HepG2 (cell line): ENCODE results near the gene NME7. TPM values are rescaled to one million over a fixed set of nuclear protein-coding genes. Genes with fewer than 3 reads are reported as not detected.

Experiments
- BCL6 ChIP-seq: IDR thresholded peaks from 2 replicates; pipeline ENCODE4 v1.6.1; 2016; ENCODE audit warnings: missing genetic modification reagents, missing compliant biosample characterization
- HNF4A ChIP-seq: sonication (generic); formaldehyde crosslinking; IDR thresholded peaks from 2 replicates; pipeline ENCODE4 v1.4.0; 2020; ENCODE audit warnings: missing genetic modification reagents
- HOXA7 ChIP-seq: sonication (generic); formaldehyde crosslinking; IDR thresholded peaks from 2 replicates; pipeline ENCODE4 v1.8.1; 2022; ENCODE audit warnings: mild to moderate bottlenecking, missing genetic modification reagents, moderate library complexity
- ISL2 ChIP-seq: sonication (generic); formaldehyde crosslinking; IDR thresholded peaks from 2 replicates; pipeline ENCODE4 v1.5.0; 2020; ENCODE audit warnings: missing genetic modification reagents
- KMT2B ChIP-seq: IDR thresholded peaks from 2 replicates; pipeline ENCODE4 v1.6.1; 2016; ENCODE audit warnings: missing genetic modification reagents, missing compliant biosample characterization
- POLR2A ChIP-seq, 2 experiments: IDR thresholded peaks; 2 replicates each; pipeline ENCODE4 v1.6.1; 2011; ENCODE audit warnings: low read depth in 2 of 2, low read length in 2 of 2, mild to moderate bottlenecking in 1 of 2, moderate library complexity in 1 of 2; ENCODE audit not compliant: insufficient read depth in 1 of 2
- POLR2AphosphoS2 ChIP-seq: IDR thresholded peaks from 2 replicates; pipeline ENCODE4 v1.6.1; 2011; ENCODE audit warnings: low read depth, low read length, improper control_type of control experiment
- POLR2G ChIP-seq: fragments of 200-400 bp; formaldehyde crosslinking; IDR thresholded peaks from 2 replicates; pipeline ENCODE4 v1.6.1; 2018; ENCODE audit warnings: mild to moderate bottlenecking, low read depth, low read length, moderate library complexity
- RAD51 ChIP-seq: fragments of 450-650 bp; IDR thresholded peaks from 2 replicates; pipeline ENCODE4 v1.6.1; 2016; ENCODE audit warnings: borderline replicate concordance
- RFX1 ChIP-seq: fragments of 450-650 bp; IDR thresholded peaks from 2 replicates; pipeline ENCODE4 v1.6.1; 2017
- SALL1 ChIP-seq: sonication (generic); formaldehyde crosslinking; IDR thresholded peaks from 2 replicates; pipeline ENCODE4 v1.8.0; 2022; ENCODE audit warnings: mild to moderate bottlenecking, missing genetic modification reagents
- SMAD1 ChIP-seq: sonication (generic); formaldehyde crosslinking; IDR thresholded peaks from 2 replicates; pipeline ENCODE4 v1.4.0; 2020; ENCODE audit warnings: missing genetic modification reagents, low read depth, mild to moderate bottlenecking, borderline replicate concordance
- TBX3 ChIP-seq: fragments of 450-650 bp; IDR thresholded peaks from 2 replicates; pipeline ENCODE4 v1.6.1; 2017; ENCODE audit warnings: antibody characterized with exemption, mild to moderate bottlenecking, inconsistent platforms, borderline replicate concordance
- TOPORS ChIP-seq: sonication (generic); formaldehyde crosslinking; IDR thresholded peaks from 2 replicates; pipeline ENCODE4 v1.8.0; 2023; ENCODE audit warnings: mild to moderate bottlenecking, missing genetic modification reagents
- ZBTB3 ChIP-seq: sonication (generic); formaldehyde crosslinking; IDR thresholded peaks from 2 replicates; pipeline ENCODE4 v1.4.0; 2020; ENCODE audit warnings: low read depth, mild to moderate bottlenecking, moderate library complexity, missing genetic modification reagents, borderline replicate concordance
- ZBTB7A ChIP-seq: sonication (generic); formaldehyde crosslinking; IDR thresholded peaks from 2 replicates; pipeline ENCODE4 v1.8.0; 2022; ENCODE audit warnings: mild to moderate bottlenecking, missing genetic modification reagents
- ZKSCAN1 ChIP-seq: fragments of 150-350 bp; IDR thresholded peaks from 2 replicates; pipeline ENCODE4 v1.6.1; 2014; ENCODE audit warnings: low read length
- ZNF253 ChIP-seq: sonication (generic); formaldehyde crosslinking; IDR thresholded peaks from 2 replicates; pipeline ENCODE4 v1.8.0; 2022; ENCODE audit warnings: mild to moderate bottlenecking, missing genetic modification reagents, borderline replicate concordance
- ZNF263 ChIP-seq: sonication (generic); formaldehyde crosslinking; IDR thresholded peaks from 2 replicates; pipeline ENCODE4 v1.4.0; 2020; ENCODE audit warnings: missing genetic modification reagents
- ZNF530 ChIP-seq: sonication (generic); formaldehyde crosslinking; IDR thresholded peaks from 2 replicates; pipeline ENCODE4 v1.5.0; 2020; ENCODE audit warnings: low read depth, mild to moderate bottlenecking, missing genetic modification reagents
- ZNF549 ChIP-seq: sonication (generic); formaldehyde crosslinking; IDR thresholded peaks from 2 replicates; pipeline ENCODE4 v1.5.0; 2020; ENCODE audit warnings: missing genetic modification reagents
- polyA plus RNA-seq, 8 experiments: library from polyadenylated mRNA; depleted of rRNA in 3 of 8; stranded (reverse) in 7 of 8; unstranded in 1 of 8; fragments of >200 nt; fragmentation: Illumina TruSeq in 4 of 8; extraction: Trizol in 4 of 8; gene quantifications; 2 replicates each; pipeline versions ENCODE4 v1.2.1 to v1.2.3, GENCODE V29; 2011 to 2016; ENCODE audit warnings: low read depth in 4 of 8, missing spikeins in 1 of 8, mixed read lengths in 1 of 8; ENCODE audit not compliant: insufficient read depth in 1 of 8
- total RNA-seq, 5 experiments: library from RNA; depleted of rRNA; stranded (reverse); fragments of >200 nt; fragmentation: Illumina TruSeq; extraction: Trizol; gene quantifications; 2 replicates each; pipeline ENCODE4 v1.2.3, GENCODE V29; 2016; ENCODE audit warnings: low read depth in 1 of 5
- TF ChIP-seq, protein P1 (sequence below): sonication (generic); formaldehyde crosslinking; IDR thresholded peaks from 2 replicates; pipeline ENCODE4 v1.4.0; 2020; ENCODE audit warnings: missing genetic modification reagents, borderline replicate concordance
- TF ChIP-seq, protein P2 (sequence below): sonication (generic); formaldehyde crosslinking; IDR thresholded peaks from 2 replicates; pipeline ENCODE4 v1.5.0; 2020; ENCODE audit warnings: mild to moderate bottlenecking, missing genetic modification reagents
- TF ChIP-seq, protein P3 (sequence below): sonication (generic); formaldehyde crosslinking; IDR thresholded peaks from 2 replicates; pipeline ENCODE4 v1.9.0; 2021; ENCODE audit warnings: missing genetic modification reagents, borderline replicate concordance
- TF ChIP-seq, protein P4 (sequence below): sonication (generic); formaldehyde crosslinking; IDR thresholded peaks from 2 replicates; pipeline ENCODE4 v1.8.1; 2023; ENCODE audit warnings: mild to moderate bottlenecking, missing genetic modification reagents
- TF ChIP-seq, protein P5 (sequence below): sonication (generic); IDR thresholded peaks from 2 replicates; pipeline ENCODE4 v1.6.1; 2016; ENCODE audit warnings: low read depth, borderline replicate concordance

NME7 gene
- total and polyA plus RNA-seq, 2 of the 13 experiments (the other 11 are each of a cell fraction or from before 2014, with no cell fraction given), result 9.4 to 22.5 TPM

DNA sequence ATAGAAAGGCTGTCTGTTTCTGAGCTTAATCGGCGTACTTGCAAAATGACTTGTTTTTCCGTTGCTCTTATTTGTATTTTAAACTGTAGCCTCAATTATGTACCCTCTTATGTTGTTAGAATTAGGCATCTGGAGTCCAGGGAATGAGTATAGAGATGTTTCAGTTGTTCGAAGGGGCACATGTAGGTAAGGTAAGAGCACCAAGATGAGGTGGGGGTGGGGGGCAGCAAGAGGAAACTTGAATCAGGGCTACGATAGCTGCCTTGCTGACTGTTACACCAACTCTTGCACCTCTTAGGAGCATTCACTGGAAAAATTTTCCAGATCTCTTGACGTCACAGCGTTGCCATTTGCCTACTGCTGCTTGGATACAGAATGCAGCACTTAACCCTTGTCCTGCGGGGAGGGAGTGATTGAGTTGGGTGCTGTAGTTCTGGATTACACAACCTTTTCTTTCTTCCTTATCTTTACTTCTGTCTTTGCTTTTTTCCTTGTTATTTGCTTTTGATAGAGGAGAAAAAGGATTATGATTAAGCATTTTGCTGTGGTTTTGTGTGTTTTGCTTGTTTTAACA, 257.9 kb downstream of the NME7 start (continued):
- TF ChIP-seq, protein P1, sequence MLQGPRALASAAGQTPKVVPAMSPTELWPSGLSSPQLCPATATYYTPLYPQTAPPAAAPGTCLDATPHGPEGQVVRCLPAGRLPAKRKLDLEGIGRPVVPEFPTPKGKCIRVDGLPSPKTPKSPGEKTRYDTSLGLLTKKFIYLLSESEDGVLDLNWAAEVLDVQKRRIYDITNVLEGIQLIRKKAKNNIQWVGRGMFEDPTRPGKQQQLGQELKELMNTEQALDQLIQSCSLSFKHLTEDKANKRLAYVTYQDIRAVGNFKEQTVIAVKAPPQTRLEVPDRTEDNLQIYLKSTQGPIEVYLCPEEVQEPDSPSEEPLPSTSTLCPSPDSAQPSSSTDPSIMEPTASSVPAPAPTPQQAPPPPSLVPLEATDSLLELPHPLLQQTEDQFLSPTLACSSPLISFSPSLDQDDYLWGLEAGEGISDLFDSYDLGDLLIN (CRISPR knock-in tag), result no peak
- TF ChIP-seq, protein P2, sequence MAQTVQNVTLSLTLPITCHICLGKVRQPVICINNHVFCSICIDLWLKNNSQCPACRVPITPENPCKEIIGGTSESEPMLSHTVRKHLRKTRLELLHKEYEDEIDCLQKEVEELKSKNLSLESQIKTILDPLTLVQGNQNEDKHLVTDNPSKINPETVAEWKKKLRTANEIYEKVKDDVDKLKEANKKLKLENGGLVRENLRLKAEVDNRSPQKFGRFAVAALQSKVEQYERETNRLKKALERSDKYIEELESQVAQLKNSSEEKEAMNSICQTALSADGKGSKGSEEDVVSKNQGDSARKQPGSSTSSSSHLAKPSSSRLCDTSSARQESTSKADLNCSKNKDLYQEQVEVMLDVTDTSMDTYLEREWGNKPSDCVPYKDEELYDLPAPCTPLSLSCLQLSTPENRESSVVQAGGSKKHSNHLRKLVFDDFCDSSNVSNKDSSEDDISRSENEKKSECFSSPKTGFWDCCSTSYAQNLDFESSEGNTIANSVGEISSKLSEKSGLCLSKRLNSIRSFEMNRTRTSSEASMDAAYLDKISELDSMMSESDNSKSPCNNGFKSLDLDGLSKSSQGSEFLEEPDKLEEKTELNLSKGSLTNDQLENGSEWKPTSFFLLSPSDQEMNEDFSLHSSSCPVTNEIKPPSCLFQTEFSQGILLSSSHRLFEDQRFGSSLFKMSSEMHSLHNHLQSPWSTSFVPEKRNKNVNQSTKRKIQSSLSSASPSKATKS (CRISPR knock-in tag), result no peak
- TF ChIP-seq ZNF549 (CRISPR knock-in tag) (no peak), SMAD1 (CRISPR knock-in tag) (no peak), TOPORS (CRISPR knock-in tag) (no peak), RAD51 (no peak), RFX1 (peak; percentile 61), ZBTB3 (no peak), BCL6 (CRISPR knock-in tag) (peak; percentile 64), ISL2 (CRISPR knock-in tag) (peak; percentile 49; the same call in 1 of the 2 replicates), SALL1 (CRISPR knock-in tag) (no peak), KMT2B (CRISPR knock-in tag) (peak; percentile 39; the same call in 1 of the 2 replicates), ZNF253 (no peak), HNF4A (peak; percentile 30; the same call in 1 of the 2 replicates), POLR2AphosphoS2 (no peak), ZNF530 (no peak), ZKSCAN1 (no peak), ZNF263 (CRISPR knock-in tag) (no peak), POLR2G (peak; percentile 60), HOXA7 (CRISPR knock-in tag) (no peak), ZBTB7A (CRISPR knock-in tag) (no peak), POLR2A (IDR thresholded peaks at IDR 0.05; ENCODE audit: insufficient read depth in 1 of 2, low read depth in 2 of 2, low read length in 2 of 2) (peak; percentile 49 to 62; a peak in 2 of 4 replicates), TBX3 (no peak)
- TF ChIP-seq, protein P3, sequence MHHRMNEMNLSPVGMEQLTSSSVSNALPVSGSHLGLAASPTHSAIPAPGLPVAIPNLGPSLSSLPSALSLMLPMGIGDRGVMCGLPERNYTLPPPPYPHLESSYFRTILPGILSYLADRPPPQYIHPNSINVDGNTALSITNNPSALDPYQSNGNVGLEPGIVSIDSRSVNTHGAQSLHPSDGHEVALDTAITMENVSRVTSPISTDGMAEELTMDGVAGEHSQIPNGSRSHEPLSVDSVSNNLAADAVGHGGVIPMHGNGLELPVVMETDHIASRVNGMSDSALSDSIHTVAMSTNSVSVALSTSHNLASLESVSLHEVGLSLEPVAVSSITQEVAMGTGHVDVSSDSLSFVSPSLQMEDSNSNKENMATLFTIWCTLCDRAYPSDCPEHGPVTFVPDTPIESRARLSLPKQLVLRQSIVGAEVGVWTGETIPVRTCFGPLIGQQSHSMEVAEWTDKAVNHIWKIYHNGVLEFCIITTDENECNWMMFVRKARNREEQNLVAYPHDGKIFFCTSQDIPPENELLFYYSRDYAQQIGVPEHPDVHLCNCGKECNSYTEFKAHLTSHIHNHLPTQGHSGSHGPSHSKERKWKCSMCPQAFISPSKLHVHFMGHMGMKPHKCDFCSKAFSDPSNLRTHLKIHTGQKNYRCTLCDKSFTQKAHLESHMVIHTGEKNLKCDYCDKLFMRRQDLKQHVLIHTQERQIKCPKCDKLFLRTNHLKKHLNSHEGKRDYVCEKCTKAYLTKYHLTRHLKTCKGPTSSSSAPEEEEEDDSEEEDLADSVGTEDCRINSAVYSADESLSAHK, result no peak
- TF ChIP-seq, protein P4, sequence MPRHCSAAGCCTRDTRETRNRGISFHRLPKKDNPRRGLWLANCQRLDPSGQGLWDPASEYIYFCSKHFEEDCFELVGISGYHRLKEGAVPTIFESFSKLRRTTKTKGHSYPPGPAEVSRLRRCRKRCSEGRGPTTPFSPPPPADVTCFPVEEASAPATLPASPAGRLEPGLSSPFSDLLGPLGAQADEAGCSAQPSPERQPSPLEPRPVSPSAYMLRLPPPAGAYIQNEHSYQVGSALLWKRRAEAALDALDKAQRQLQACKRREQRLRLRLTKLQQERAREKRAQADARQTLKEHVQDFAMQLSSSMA (CRISPR knock-in tag), result no peak
- TF ChIP-seq, protein P5, sequence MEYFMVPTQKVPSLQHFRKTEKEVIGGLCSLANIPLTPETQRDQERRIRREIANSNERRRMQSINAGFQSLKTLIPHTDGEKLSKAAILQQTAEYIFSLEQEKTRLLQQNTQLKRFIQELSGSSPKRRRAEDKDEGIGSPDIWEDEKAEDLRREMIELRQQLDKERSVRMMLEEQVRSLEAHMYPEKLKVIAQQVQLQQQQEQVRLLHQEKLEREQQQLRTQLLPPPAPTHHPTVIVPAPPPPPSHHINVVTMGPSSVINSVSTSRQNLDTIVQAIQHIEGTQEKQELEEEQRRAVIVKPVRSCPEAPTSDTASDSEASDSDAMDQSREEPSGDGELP, result no peak
